ENCODE measurements around the gene ALK. TPM values are rescaled to one million over a fixed set of nuclear protein-coding genes. Genes with fewer than 3 reads are reported as not detected.

The ALK gene
- total and polyA plus RNA-seq, 2 donors (not counting 1 experiment from before 2014, with no cell fraction given): under 0.01 to 0.02 TPM

- no peaks in the 10 kb centered on the region for H4K20me1 ChIP-seq (ENCODE audit: control insufficient read depth, extremely low read depth, insufficient read depth, low read length)
These were observed 739.1 kb downstream of the ALK start for GRCh38 chr2:29182334-29182733.

GRCh38 chr2:29175338-29175737 lies 746.0 kb downstream of the ALK start:
- no peak for DNase-seq (ENCODE audit: low read depth in 2 of 2)
- H3K79me2 ChIP-seq (ENCODE audit: control insufficient read depth, insufficient read depth, low read length): no peaks in the 10 kb centered on the region
- no peak for TF ChIP-seq EZH2 (IDR thresholded peaks at IDR 0.05; ENCODE audit: low read length, missing control alignments)
- TF ChIP-seq CTCF (conservative IDR thresholded peaks at IDR 0.05 in 1 of 2, IDR thresholded peaks at IDR 0.05 in 1 of 2; ENCODE audit: low read depth in 1 of 2, low read length in 2 of 2): no peak

More at GRCh38 chr2:29182334-29182733, 739.1 kb downstream of the ALK start:
- Histone ChIP-seq H3K27ac (ENCODE audit: insufficient read depth, low read length) (no peak overlapping the region), H3K4me2 (ENCODE audit: extremely low read depth, insufficient read depth, low read length) (no peak overlapping the region), H3K4me1 (ENCODE audit: control insufficient read depth, extremely low read depth, insufficient read depth, low read length) (no peaks in the 10 kb centered on the region), H3K9me3 (ENCODE audit: control insufficient read depth, insufficient read depth, low read depth, low read length) (no peaks in the 10 kb centered on the region), H3K9ac (ENCODE audit: insufficient read depth, low read length) (no peak overlapping the region), H3K4me3 (replicated peaks in 1 of 4; ENCODE audit: control extremely low read depth in 1 of 4, insufficient read depth in 1 of 4, low read depth in 3 of 4, low read length in 4 of 4) (no peak overlapping the region), H3K36me3 (ENCODE audit: control insufficient read depth, insufficient read depth, low read length) (peaks cover 5% of the 10 kb centered on the region), H3K79me2 (ENCODE audit: control insufficient read depth, insufficient read depth, low read length) (no peaks in the 10 kb centered on the region), H3K27me3 (ENCODE audit: control insufficient read depth, insufficient read depth, low read length) (no peaks in the 10 kb centered on the region), H2AFZ (ENCODE audit: low read length) (no peak overlapping the region)
- no peak for DNase-seq (ENCODE audit: low read depth in 2 of 2)
- TF ChIP-seq EZH2 (IDR thresholded peaks at IDR 0.05; ENCODE audit: low read length, missing control alignments): no peak
- no peak for TF ChIP-seq CTCF (conservative IDR thresholded peaks at IDR 0.05 in 1 of 2, IDR thresholded peaks at IDR 0.05 in 1 of 2; ENCODE audit: low read depth in 1 of 2, low read length in 2 of 2)

GRCh38 chr2:29174937-29175336 lies 746.4 kb downstream of the ALK start:
- H2AFZ ChIP-seq (ENCODE audit: low read length): no peak overlapping the region
- H3K27ac ChIP-seq (ENCODE audit: insufficient read depth, low read length): no peak overlapping the region
- no peaks in the 10 kb centered on the region for H3K4me1 ChIP-seq (ENCODE audit: control insufficient read depth, extremely low read depth, insufficient read depth, low read length)
- no peak overlapping the region for H3K9ac ChIP-seq (ENCODE audit: insufficient read depth, low read length)
- no peak overlapping the region for H3K4me3 ChIP-seq (replicated peaks in 1 of 4; ENCODE audit: control extremely low read depth in 1 of 4, insufficient read depth in 1 of 4, low read depth in 3 of 4, low read length in 4 of 4)
- H3K27me3 ChIP-seq (ENCODE audit: control insufficient read depth, insufficient read depth, low read length): no peaks in the 10 kb centered on the region
- no peak overlapping the region for H3K4me2 ChIP-seq (ENCODE audit: extremely low read depth, insufficient read depth, low read length)
- peaks cover 1% of the 10 kb centered on the region for H3K36me3 ChIP-seq (ENCODE audit: control insufficient read depth, insufficient read depth, low read length)
- H4K20me1 ChIP-seq (ENCODE audit: control insufficient read depth, extremely low read depth, insufficient read depth, low read length): no peaks in the 10 kb centered on the region
- H3K9me3 ChIP-seq (ENCODE audit: control insufficient read depth, insufficient read depth, low read depth, low read length): no peaks in the 10 kb centered on the region
- H3K79me2 ChIP-seq (ENCODE audit: control insufficient read depth, insufficient read depth, low read length): no peaks in the 10 kb centered on the region
- no peak for DNase-seq (ENCODE audit: low read depth in 2 of 2)
- TF ChIP-seq EZH2 (IDR thresholded peaks at IDR 0.05; ENCODE audit: low read length, missing control alignments) (no peak), CTCF (conservative IDR thresholded peaks at IDR 0.05 in 1 of 2, IDR thresholded peaks at IDR 0.05 in 1 of 2; ENCODE audit: low read depth in 1 of 2, low read length in 2 of 2) (no peak)

More at GRCh38 chr2:29175338-29175737, 746.0 kb downstream of the ALK start:
- no peak overlapping the region for H3K4me3 ChIP-seq (replicated peaks in 1 of 4; ENCODE audit: control extremely low read depth in 1 of 4, insufficient read depth in 1 of 4, low read depth in 3 of 4, low read length in 4 of 4)
- H3K4me2 ChIP-seq (ENCODE audit: extremely low read depth, insufficient read depth, low read length): no peak overlapping the region
- H3K27ac ChIP-seq (ENCODE audit: insufficient read depth, low read length): no peak overlapping the region
- H3K9me3 ChIP-seq (ENCODE audit: control insufficient read depth, insufficient read depth, low read depth, low read length): no peaks in the 10 kb centered on the region
- H4K20me1 ChIP-seq (ENCODE audit: control insufficient read depth, extremely low read depth, insufficient read depth, low read length): no peaks in the 10 kb centered on the region
- H3K27me3 ChIP-seq (ENCODE audit: control insufficient read depth, insufficient read depth, low read length): no peaks in the 10 kb centered on the region
- H3K9ac ChIP-seq (ENCODE audit: insufficient read depth, low read length): no peak overlapping the region
- H3K36me3 ChIP-seq (ENCODE audit: control insufficient read depth, insufficient read depth, low read length): peaks cover 1% of the 10 kb centered on the region
- H2AFZ ChIP-seq (ENCODE audit: low read length): no peak overlapping the region
- no peaks in the 10 kb centered on the region for H3K4me1 ChIP-seq (ENCODE audit: control insufficient read depth, extremely low read depth, insufficient read depth, low read length)
